NK-92 (cell line): ENCODE data around the gene HDHD5.

Experiments
- DNase-seq: peaks from one replicate; lab custom pipeline; 2025; ENCODE audit not compliant: unreplicated experiment; lab: John Stamatoyannopoulos, UW

Gene HDHD5

GRCh38 chr22:17106785-17107546 is 52.1 kb downstream of the HDHD5 start:
- DNase-seq: no peak

GRCh38 chr22:17106161-17106784 is 52.8 kb downstream of the HDHD5 start:
- no peak for DNase-seq

DNA sequence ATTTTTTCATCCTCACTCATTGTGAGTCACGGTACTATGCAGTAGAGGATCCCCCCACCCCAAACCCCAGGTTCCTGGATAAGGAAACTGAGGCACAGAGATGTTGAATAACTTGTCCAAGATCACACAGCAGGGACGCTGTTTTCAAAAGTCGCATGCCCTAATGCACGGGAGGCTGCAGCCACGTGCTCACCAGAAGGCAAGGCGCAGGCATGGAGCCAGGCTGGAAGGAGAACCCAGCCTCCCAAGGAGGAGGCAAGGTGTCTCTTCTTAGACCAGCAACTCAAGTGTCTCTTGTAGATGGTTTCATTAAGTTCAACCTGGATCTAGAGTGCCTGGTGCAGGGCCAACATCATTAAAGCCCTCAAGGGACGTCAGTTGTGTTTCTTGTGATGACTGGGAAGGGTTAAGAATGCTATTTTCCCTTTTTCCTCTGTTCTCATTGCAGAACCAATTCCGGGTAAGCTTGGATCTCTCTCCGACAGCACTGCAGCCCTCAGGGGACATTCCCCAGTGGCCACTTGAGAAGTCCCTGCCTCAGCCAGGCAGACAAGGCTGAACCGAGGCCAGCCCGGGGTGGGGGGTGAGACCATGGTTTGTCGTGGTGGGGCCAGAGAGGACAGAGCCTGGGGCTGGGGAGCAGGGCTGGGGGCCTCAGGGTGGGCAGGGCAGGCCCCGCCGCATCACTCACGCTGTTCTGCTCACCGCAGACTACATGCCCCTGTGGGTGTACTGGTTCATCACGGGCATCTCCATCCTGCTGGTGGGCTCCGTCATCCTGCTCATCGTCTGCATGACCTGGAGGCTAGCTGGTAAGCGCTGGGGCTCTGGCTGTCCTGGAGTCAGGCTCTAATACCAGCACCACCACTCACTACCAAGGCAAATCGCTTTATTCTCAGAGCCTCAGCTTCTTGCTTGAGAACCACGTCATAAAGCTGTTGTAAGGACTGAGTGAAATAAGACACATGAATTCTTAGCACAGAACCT is 53.6 kb downstream of the HDHD5 start:
- DNase-seq: no peak

- no peak for DNase-seq
Measured at GRCh38 chr22:17104336-17104935, 54.6 kb downstream of the HDHD5 start.

GRCh38 chr22:17103351-17103750 is 55.7 kb downstream of the HDHD5 start:
- DNase-seq: no peak

DNA sequence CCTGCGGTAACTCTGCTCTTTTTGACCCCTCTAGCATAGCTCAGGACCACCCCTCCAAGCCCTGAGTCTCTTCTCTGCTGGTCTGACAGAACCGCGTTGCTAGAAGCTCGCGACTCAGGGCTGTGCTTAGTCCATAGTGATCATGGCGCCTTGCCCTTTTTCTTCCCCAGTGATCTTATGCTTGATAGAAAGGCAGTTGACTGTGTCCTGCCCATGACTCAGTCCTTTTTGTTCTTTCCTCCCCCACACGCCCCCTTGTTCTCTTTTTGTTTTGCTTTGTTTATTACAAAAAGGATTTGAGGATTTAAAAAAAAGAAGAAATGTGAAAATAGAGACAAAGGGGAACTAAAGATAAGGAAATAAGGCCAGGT is 56.8 kb downstream of the HDHD5 start:
- no peak for DNase-seq

- DNase-seq: no peak
Measured at GRCh38 chr22:17101475-17102296, 57.4 kb downstream of the HDHD5 start.

- DNase-seq: no peak
Measured at GRCh38 chr22:17100621-17101020, 58.5 kb downstream of the HDHD5 start.

- no peak for DNase-seq
Measured at GRCh38 chr22:17098379-17098819, 60.7 kb downstream of the HDHD5 start.

DNA sequence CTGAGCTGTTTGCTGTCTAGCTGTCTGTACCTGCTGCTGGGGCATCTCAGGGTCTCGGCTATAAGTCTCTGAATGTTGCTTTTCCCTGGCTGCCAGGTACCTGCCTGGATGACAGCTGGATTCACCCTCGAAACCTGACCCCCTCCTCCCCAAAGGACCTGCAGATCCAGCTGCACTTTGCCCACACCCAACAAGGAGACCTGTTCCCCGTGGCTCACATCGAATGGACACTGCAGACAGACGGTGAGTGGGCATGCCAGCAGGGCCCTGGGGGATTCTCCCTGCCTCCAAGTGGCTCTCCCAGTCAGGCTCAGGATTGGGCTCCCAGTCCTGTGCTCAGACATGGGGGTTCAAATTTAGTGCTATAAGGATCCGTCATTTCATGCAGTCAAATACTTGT is 61.4 kb downstream of the HDHD5 start:
- DNase-seq: no peak

DNA sequence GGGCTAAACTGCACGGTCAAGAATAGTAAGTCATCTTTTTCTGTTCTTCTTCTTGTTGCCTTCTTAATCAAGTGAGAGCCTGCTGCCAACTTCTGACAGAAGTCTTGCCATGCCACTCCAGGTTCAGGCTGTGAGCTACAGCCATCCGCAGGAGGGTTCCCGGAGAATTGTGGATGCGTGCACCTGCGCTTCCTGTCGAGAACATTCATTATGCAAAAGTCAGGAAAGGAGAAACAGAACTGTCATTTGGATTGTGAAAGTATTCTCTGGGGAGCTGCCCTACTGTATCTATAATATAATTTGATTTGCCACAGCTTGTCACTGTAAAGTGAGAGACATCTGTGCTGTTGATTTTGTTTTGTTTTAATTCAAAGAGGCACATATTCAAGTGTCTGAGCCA is 62.0 kb downstream of the HDHD5 start:
- no peak for DNase-seq

DNA sequence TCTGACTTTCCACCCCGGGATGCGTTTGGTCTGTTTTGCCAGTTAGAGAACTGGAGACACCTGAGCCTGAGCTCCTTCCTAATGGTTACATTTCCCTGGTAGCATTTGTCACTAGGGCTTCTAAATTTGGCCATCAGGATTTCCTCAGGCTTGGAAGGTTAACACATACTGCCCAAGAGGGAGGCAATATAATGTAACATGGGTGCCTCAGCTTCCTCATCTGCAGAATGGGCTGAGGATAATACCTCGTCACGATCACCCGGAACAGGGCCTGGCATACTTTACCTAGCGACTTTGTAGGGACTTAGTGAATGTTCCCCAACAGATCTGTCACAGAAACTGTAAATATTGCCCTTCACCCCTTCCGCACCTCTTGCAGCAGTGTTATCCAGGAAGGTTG is 63.0 kb downstream of the HDHD5 start:
- no peak for DNase-seq

DNA sequence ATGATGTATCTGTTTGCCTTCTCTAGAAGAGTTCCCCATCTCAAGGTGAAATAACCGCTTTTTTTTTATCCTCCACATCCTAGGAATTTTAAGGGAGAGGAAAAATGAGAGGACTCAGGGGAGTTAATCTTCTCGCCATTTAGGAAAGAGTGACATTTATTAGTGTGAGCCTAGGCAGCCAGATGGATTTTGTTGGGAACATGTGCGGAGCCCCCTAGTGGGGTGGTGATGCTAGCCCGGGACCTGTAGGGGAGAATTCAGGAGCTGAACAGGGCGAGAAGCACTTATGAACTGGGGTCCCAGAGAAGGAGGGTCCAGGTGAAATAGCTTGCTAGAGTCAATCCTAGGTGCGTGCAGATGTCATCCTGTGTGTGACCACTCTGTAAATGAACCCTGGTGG is 63.5 kb downstream of the HDHD5 start:
- DNase-seq: no peak

DNA sequence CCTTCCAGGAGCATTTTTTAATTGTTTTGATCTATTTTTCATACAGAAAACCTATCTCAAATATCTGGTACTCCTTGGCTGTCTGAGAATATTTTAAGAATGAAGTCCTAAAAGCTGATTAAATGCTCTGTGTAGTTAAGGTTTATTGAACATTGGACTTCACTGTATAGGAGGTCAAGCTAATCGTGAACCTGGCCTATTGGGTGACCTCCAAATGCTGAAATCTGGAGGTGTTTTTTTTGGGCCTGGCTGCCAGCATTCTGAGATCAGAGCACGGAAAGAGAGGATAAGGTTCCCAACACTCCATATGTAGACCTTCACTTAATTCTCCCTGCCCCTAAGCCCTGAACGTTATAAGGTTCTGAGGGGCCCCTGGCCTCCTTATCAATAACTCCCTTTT is 66.0 kb downstream of the HDHD5 start:
- DNase-seq: no peak

- DNase-seq: no peak
Measured at GRCh38 chr22:17091851-17092250, 67.2 kb downstream of the HDHD5 start.

DNA sequence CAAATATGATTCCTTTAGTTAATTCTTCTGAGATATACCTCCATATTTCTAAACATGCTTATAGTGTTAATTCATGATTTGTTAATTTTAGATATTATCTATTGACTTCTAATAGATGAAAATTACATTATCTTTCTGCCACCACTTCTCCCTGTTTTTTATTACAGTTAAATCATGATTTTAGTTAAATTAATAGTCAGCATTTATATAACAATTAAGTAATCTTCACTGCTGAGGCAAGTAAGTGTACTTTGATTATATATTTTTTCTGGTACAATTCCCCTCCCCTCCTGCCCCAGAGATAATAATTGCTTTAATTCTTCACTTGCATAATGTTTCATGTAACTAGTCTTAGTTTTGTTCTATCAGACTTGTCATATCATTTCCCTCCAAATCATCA is 68.5 kb downstream of the HDHD5 start:
- no peak for DNase-seq
